SK-N-SH treated with all-trans-retinoic acid at 6 μM for 48 hours (cell line): ENCODE results near the gene MAST4.
A peak's percentile ranks its signal among the peaks of the same experiment; 100 is the strongest.

Experiments
- ATAC-seq: fragments of 200-7000 bp; cut with Tn5 transposase; 3 replicates; pipeline ENCODE4 v1.9.1; 2020; ENCODE audit warnings: mild to moderate bottlenecking, moderate library complexity
- ARNTL ChIP-seq: fragments of 450-650 bp; formaldehyde crosslinking; IDR thresholded peaks from 2 replicates; pipeline ENCODE4 v1.5.0; 2020; ENCODE audit warnings: low read depth, mild to moderate bottlenecking, moderate library complexity, borderline replicate concordance
- CSDC2 ChIP-seq: fragments of 250-450 bp; sonication (Bioruptor Pico); IDR thresholded peaks from 2 replicates; pipeline ENCODE4 v1.5.0; 2020; ENCODE audit warnings: mild to moderate bottlenecking, moderate library complexity
- ESRRG ChIP-seq: fragments of 250-450 bp; sonication (Bioruptor Pico); IDR thresholded peaks from 2 replicates; pipeline ENCODE4 v1.6.1; 2021; ENCODE audit warnings: mild to moderate bottlenecking
- GLIS3 ChIP-seq: fragments of 250-450 bp; sonication (Bioruptor Pico); IDR thresholded peaks from 2 replicates; pipeline ENCODE4 v1.5.0; 2020; ENCODE audit warnings: mild to moderate bottlenecking, moderate library complexity
- ISL1 ChIP-seq: fragments of 250-450 bp; sonication (Bioruptor Pico); IDR thresholded peaks from 2 replicates; pipeline ENCODE4 v2.1.2; 2022; ENCODE audit warnings: mild to moderate bottlenecking, moderate library complexity
- OSR1 ChIP-seq: fragments of 250-450 bp; sonication (Bioruptor Pico); IDR thresholded peaks from 2 replicates; pipeline ENCODE4 v1.8.0; 2022; ENCODE audit warnings: moderate library complexity, mild to moderate bottlenecking, inconsistent platforms
- PPARA ChIP-seq: fragments of 250-450 bp; sonication (Bioruptor Pico); IDR thresholded peaks from 2 replicates; pipeline ENCODE4 v1.5.0; 2020; ENCODE audit warnings: mild to moderate bottlenecking, borderline replicate concordance
- RARB ChIP-seq: fragments of 250-450 bp; sonication (Bioruptor Pico); IDR thresholded peaks from 2 replicates; pipeline ENCODE4 v1.8.0; 2021; ENCODE audit warnings: mild to moderate bottlenecking, moderate library complexity
- TCF4 ChIP-seq: fragments of 250-450 bp; sonication (Bioruptor Pico); IDR thresholded peaks from 2 replicates; pipeline ENCODE4 v1.8.0; 2021; ENCODE audit warnings: mild to moderate bottlenecking, moderate library complexity, borderline replicate concordance
- TOX ChIP-seq: fragments of 250-450 bp; sonication (Bioruptor Pico); IDR thresholded peaks from 2 replicates; pipeline ENCODE4 v1.8.0; 2021; ENCODE audit warnings: mild to moderate bottlenecking, moderate library complexity, borderline replicate concordance
- ZC3H10 ChIP-seq: fragments of 250-450 bp; sonication (Bioruptor Pico); IDR thresholded peaks from 2 replicates; pipeline ENCODE4 v1.5.1; 2021; ENCODE audit warnings: mild to moderate bottlenecking, moderate library complexity
- ZFP3 ChIP-seq: fragments of 250-450 bp; sonication (Bioruptor Pico); IDR thresholded peaks from 2 replicates; pipeline ENCODE4 v1.5.0; 2020; ENCODE audit warnings: mild to moderate bottlenecking, moderate library complexity
- ZFP30 ChIP-seq: fragments of 450-650 bp; formaldehyde crosslinking; IDR thresholded peaks from 2 replicates; pipeline ENCODE4 v1.5.0; 2022; ENCODE audit warnings: mild to moderate bottlenecking, moderate library complexity
- ZNF565 ChIP-seq: fragments of 450-650 bp; formaldehyde crosslinking; conservative IDR thresholded peaks from 2 replicates; pipeline ENCODE4 v1.5.0; 2020; ENCODE audit warnings: low read depth, mild to moderate bottlenecking, moderate library complexity
- ZNF70 ChIP-seq: fragments of 450-650 bp; formaldehyde crosslinking; IDR thresholded peaks from 2 replicates; pipeline ENCODE4 v1.5.0; 2020; ENCODE audit warnings: mild to moderate bottlenecking, moderate library complexity
- ZNF8 ChIP-seq: fragments of 450-650 bp; formaldehyde crosslinking; IDR thresholded peaks from 2 replicates; pipeline ENCODE4 v1.5.0; 2020; ENCODE audit warnings: mild to moderate bottlenecking, moderate library complexity
- TF ChIP-seq, protein P1 (sequence below): fragments of 250-450 bp; sonication (Bioruptor Pico); IDR thresholded peaks from 2 replicates; pipeline ENCODE4 v1.5.1; 2020; ENCODE audit warnings: low read depth, mild to moderate bottlenecking, moderate library complexity
- TF ChIP-seq, protein P2 (sequence below): fragments of 250-450 bp; sonication (Bioruptor Pico); IDR thresholded peaks from 2 replicates; pipeline ENCODE4 v1.5.1; 2021; ENCODE audit warnings: mild to moderate bottlenecking, moderate library complexity
- TF ChIP-seq, protein P3 (sequence below): fragments of 250-450 bp; sonication (Bioruptor Pico); IDR thresholded peaks from 2 replicates; pipeline ENCODE4 v1.5.0; 2020; ENCODE audit warnings: mild to moderate bottlenecking, moderate library complexity

MAST4 gene

DNA sequence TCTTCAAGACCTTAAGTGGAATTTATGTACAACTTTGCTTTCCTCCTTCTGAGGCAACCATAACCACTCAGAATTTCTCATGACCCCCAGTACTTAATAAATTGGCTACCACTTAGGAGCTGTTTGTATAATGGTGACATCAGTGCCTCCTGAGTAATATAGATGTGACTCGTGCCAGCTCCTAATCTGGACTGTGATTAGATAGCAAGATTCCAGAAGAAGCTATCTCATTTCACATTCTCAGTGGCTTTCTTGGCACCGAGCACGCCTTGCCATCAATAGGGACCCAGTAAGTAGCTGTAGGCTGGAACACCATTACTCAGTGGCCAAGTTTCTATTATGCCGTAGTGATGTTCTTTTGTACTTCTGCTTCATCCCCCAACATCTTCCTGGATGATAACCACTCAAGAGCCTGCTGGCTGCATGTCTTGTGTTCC lies 371.7 kb downstream of the MAST4 start:
- TF ChIP-seq, protein P1, sequence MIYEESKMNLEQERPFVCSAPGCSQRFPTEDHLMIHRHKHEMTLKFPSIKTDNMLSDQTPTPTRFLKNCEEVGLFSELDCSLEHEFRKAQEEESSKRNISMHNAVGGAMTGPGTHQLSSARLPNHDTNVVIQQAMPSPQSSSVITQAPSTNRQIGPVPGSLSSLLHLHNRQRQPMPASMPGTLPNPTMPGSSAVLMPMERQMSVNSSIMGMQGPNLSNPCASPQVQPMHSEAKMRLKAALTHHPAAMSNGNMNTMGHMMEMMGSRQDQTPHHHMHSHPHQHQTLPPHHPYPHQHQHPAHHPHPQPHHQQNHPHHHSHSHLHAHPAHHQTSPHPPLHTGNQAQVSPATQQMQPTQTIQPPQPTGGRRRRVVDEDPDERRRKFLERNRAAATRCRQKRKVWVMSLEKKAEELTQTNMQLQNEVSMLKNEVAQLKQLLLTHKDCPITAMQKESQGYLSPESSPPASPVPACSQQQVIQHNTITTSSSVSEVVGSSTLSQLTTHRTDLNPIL (CRISPR knock-in tag): 0 out of 2 replicates have a peak, but pooled peaks have one; percentile 25
- no peak for TF ChIP-seq RARB (CRISPR knock-in tag)
- TF ChIP-seq ZNF70 (CRISPR knock-in tag): no peak
- TF ChIP-seq ISL1 (CRISPR knock-in tag): peak; percentile 43
- ATAC-seq: no peak

DNA sequence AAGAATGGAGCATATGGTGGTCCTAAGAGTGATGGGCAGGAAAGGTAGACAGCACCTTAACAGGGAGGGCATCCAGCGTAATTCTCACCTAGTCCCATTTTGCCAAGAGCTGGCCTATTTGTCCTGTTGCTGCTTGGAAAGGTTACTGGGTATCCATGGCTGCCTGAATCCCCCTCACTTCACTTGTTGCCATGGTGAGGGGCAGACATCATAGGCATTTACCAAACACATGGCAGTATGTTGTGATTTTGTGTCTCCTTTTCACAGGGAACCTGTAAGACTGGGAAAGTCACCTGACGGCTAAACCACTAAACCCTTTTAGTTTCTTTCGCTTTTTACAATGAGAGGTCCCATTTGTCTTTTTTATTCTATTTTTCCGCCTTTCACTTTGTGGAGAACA lies 373.3 kb downstream of the MAST4 start:
- no peak for ATAC-seq
- TF ChIP-seq ZFP30 (CRISPR knock-in tag) (no peak), ISL1 (CRISPR knock-in tag) (no peak), OSR1 (CRISPR knock-in tag) (no peak)
- TF ChIP-seq, protein P2, sequence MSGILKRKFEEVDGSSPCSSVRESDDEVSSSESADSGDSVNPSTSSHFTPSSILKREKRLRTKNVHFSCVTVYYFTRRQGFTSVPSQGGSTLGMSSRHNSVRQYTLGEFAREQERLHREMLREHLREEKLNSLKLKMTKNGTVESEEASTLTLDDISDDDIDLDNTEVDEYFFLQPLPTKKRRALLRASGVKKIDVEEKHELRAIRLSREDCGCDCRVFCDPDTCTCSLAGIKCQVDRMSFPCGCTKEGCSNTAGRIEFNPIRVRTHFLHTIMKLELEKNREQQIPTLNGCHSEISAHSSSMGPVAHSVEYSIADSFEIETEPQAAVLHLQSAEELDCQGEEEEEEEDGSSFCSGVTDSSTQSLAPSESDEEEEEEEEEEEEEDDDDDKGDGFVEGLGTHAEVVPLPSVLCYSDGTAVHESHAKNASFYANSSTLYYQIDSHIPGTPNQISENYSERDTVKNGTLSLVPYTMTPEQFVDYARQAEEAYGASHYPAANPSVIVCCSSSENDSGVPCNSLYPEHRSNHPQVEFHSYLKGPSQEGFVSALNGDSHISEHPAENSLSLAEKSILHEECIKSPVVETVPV (CRISPR knock-in tag): no peak
- TF ChIP-seq, protein P1 (CRISPR knock-in tag): no peak

DNA sequence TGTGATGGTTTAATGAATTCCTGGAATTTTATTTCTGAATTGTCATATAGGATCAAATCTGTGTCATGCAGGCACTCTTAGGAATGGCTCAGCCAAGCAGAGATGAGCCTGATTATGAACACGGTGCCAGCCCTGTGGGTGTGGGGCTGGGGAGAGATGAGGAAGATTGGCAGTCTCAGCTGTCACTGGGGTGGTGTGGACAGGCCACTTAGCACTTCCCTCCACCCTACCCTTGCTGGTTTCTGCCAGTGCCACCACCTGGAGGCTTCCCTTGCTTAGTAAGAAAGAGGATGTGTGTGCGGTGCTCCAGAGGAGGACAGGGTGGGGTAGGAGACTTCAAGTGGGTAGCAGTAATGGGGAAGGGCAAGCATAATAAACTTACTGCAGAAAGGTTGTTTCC lies 373.8 kb downstream of the MAST4 start:
- no peak for TF ChIP-seq OSR1 (CRISPR knock-in tag)
- no peak for TF ChIP-seq RARB (CRISPR knock-in tag)
- TF ChIP-seq GLIS3 (CRISPR knock-in tag): no peak
- no peak for TF ChIP-seq CSDC2
- no peak for TF ChIP-seq ARNTL (CRISPR knock-in tag)
- TF ChIP-seq, protein P3, sequence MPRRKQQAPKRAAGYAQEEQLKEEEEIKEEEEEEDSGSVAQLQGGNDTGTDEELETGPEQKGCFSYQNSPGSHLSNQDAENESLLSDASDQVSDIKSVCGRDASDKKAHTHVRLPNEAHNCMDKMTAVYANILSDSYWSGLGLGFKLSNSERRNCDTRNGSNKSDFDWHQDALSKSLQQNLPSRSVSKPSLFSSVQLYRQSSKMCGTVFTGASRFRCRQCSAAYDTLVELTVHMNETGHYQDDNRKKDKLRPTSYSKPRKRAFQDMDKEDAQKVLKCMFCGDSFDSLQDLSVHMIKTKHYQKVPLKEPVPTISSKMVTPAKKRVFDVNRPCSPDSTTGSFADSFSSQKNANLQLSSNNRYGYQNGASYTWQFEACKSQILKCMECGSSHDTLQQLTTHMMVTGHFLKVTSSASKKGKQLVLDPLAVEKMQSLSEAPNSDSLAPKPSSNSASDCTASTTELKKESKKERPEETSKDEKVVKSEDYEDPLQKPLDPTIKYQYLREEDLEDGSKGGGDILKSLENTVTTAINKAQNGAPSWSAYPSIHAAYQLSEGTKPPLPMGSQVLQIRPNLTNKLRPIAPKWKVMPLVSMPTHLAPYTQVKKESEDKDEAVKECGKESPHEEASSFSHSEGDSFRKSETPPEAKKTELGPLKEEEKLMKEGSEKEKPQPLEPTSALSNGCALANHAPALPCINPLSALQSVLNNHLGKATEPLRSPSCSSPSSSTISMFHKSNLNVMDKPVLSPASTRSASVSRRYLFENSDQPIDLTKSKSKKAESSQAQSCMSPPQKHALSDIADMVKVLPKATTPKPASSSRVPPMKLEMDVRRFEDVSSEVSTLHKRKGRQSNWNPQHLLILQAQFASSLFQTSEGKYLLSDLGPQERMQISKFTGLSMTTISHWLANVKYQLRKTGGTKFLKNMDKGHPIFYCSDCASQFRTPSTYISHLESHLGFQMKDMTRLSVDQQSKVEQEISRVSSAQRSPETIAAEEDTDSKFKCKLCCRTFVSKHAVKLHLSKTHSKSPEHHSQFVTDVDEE (CRISPR knock-in tag): no peak
- TF ChIP-seq, protein P1 (CRISPR knock-in tag): no peak
- TF ChIP-seq ZNF70 (CRISPR knock-in tag): no peak
- TF ChIP-seq ESRRG (CRISPR knock-in tag): no peak
- TF ChIP-seq, all 23 proteins: peak for 0
- ATAC-seq: no peak

DNA sequence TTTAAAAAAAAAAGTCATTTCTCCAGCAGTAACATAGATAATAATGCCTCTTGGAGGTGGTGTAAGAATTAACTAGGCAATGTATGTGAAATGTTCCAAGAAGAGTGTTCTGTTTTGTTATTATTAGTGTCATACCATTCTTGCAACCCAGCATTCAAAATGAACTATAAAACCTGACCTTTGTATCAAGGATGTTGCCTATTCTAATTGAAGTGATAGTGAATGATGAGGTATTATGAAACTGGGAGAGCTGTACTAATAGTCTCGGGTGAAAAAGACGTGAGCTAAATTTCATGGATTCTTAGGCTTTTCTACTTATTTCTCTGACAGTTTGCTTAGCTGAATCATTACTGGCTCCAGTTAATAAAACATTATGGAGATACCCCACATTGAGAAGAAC lies 375.8 kb downstream of the MAST4 start:
- no peak for TF ChIP-seq ZFP3 (CRISPR knock-in tag)
- TF ChIP-seq, protein P1 (CRISPR knock-in tag): no peak
- TF ChIP-seq PPARA (CRISPR knock-in tag): no peak
- TF ChIP-seq TOX (CRISPR knock-in tag): no peak
- TF ChIP-seq ZNF565 (CRISPR knock-in tag): no peak
- no peak for TF ChIP-seq OSR1 (CRISPR knock-in tag)
- TF ChIP-seq ZNF70 (CRISPR knock-in tag): no peak
- no peak for TF ChIP-seq ZC3H10
- no peak for TF ChIP-seq ZNF8
- TF ChIP-seq ARNTL (CRISPR knock-in tag): no peak
- no peak for TF ChIP-seq ISL1 (CRISPR knock-in tag)
- TF ChIP-seq TCF4 (CRISPR knock-in tag): no peak
- TF ChIP-seq, protein P3 (CRISPR knock-in tag): no peak
- TF ChIP-seq ESRRG (CRISPR knock-in tag): no peak
- ATAC-seq: no peak
